ENCODE data around the gene CLCN2.

DNA sequence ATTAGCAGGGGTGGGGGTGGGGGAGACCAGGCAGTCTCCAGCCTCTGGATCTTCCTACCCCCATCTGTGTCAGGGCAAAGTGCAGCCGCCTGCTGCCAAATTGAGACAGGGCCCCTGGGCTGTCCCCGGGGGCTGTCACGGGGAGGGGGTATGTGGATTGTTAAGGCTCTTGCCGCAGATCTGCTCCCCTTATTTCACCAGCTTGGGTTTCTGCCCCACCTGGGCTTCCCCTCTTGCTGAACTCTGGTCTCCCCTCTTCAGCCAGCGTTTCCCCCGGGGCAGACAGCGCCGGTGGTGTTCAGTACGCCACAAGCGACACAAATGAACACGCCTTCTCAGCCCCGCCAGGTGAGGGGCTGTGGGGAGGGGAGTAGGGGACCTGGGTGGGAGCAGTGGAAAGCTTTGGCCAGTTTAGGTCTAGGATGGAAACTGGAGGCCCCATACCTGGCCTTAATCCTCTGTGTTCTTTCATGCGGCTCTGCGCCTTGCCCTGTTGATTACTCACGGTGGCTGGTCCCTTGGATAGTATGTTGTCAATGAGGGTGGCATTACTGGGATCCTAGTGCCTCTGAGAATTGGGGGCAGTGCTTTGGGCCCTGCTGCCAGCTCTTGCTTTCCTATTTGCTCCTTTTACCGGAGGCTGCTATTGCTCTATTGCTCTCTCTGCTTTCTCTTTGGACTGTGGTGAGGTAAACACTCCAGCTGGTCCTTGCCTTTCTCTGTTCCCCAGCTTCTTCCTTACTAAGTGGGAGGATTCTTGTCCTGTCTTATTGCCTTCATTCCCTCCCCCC lies 45.3 kb downstream of the CLCN2 start:
- TF ChIP-seq POLR2AphosphoS5 (IDR thresholded peaks at IDR 0.05; ENCODE audit: low read depth, low read length), result 0 out of 2 replicates have a peak, but pooled peaks have one; percentile 14
- no peak for TF ChIP-seq TAF1 (IDR thresholded peaks at IDR 0.05; ENCODE audit: borderline replicate concordance, low read depth, low read length)
